ENCODE measurements around the gene PACRG.

PACRG gene

GRCh38 chr6:163207431-163208383 is 479.9 kb downstream of the PACRG start:
- TF ChIP-seq CTCF (IDR thresholded peaks at IDR 0.05) = no peak

- no peak for TF ChIP-seq CTCF (IDR thresholded peaks at IDR 0.05)
These were observed 481.2 kb downstream of the PACRG start for GRCh38 chr6:163209005-163209404.

- no peak for TF ChIP-seq CTCF (IDR thresholded peaks at IDR 0.05)
These were observed 484.3 kb downstream of the PACRG start for GRCh38 chr6:163212123-163212522.

GRCh38 chr6:163214259-163214658 is 486.5 kb downstream of the PACRG start:
- TF ChIP-seq CTCF (IDR thresholded peaks at IDR 0.05) = no peak

- TF ChIP-seq CTCF (IDR thresholded peaks at IDR 0.05) = no peak
These were observed 490.7 kb downstream of the PACRG start for GRCh38 chr6:163218361-163218894.

- TF ChIP-seq CTCF (IDR thresholded peaks at IDR 0.05) = no peak
These were observed 498.5 kb downstream of the PACRG start for GRCh38 chr6:163226181-163226835.

GRCh38 chr6:163226836-163227485 is 499.2 kb downstream of the PACRG start:
- TF ChIP-seq CTCF (IDR thresholded peaks at IDR 0.05) = no peak
